Transverse colon (tissue), 3 donors: ENCODE results near the gene ALDH7A1.

Source experiments
- EP300 ChIP-seq: sonication (generic); formaldehyde crosslinking; IDR thresholded peaks from one replicate; pipeline ENCODE4 v1.6.1; 2017; ENCODE audit warnings: antibody characterized with exemption, low read depth
- POLR2A ChIP-seq: fragments of 450-650 bp; IDR thresholded peaks from one replicate; pipeline ENCODE4 v1.6.1; 2016; ENCODE audit warnings: antibody characterized with exemption, mild to moderate bottlenecking, moderate library complexity
- TF ChIP-seq, protein P1 (sequence below), 5 experiments: fragments of 200-600 bp in 3 of 5; fragments of 450-650 bp in 2 of 5; sonication (generic) in 3 of 5; IDR thresholded peaks; 1 replicate in 2 of 5; 2 replicates in 3 of 5; pipeline ENCODE4 v1.5.1; 2016 to 2017; ENCODE audit warnings: antibody characterized with exemption in 5 of 5, inconsistent platforms in 3 of 5, mild to moderate bottlenecking in 2 of 5, moderate library complexity in 1 of 5

DNA sequence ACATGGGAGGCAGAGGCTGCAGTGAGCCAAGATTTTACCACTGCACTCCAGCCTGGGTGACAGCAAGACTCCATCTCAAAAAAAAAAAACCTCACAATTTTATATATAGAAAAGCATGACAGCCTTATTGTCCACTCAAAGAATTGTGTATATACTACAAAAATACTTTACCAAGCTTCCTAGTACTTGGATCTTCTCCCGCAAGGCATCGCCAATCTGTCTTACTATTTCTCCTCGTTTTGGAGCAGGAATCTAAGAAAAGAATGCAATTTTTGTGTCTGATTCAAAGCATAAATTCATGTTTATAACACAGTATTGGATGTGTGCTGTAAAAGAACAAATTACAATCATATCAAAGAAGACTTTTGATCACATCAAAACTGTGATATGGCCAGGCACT, 11.3 kb downstream of the ALDH7A1 start:
- TF ChIP-seq POLR2A (no peak), EP300 (no peak)
- TF ChIP-seq, protein P1, sequence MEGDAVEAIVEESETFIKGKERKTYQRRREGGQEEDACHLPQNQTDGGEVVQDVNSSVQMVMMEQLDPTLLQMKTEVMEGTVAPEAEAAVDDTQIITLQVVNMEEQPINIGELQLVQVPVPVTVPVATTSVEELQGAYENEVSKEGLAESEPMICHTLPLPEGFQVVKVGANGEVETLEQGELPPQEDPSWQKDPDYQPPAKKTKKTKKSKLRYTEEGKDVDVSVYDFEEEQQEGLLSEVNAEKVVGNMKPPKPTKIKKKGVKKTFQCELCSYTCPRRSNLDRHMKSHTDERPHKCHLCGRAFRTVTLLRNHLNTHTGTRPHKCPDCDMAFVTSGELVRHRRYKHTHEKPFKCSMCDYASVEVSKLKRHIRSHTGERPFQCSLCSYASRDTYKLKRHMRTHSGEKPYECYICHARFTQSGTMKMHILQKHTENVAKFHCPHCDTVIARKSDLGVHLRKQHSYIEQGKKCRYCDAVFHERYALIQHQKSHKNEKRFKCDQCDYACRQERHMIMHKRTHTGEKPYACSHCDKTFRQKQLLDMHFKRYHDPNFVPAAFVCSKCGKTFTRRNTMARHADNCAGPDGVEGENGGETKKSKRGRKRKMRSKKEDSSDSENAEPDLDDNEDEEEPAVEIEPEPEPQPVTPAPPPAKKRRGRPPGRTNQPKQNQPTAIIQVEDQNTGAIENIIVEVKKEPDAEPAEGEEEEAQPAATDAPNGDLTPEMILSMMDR (IDR thresholded peaks at IDR 0.05) = no peak
